ENCODE results near the gene PIH1D2.

The PIH1D2 gene

GRCh38 chr11:112115386-112115785, 41.6 kb upstream of the PIH1D2 start:
- H2BK15ac ChIP-seq (ENCODE audit: low read depth, poor library complexity, severe bottlenecking): no peak overlapping the region
- H2BK5ac ChIP-seq (ENCODE audit: low read depth, low read length, poor library complexity, severe bottlenecking): no peak overlapping the region
- no peak overlapping the region for H3K4ac ChIP-seq (ENCODE audit: low read depth in 1 of 2, low read length in 2 of 2)
- H4K8ac ChIP-seq (ENCODE audit: low read length): no peak overlapping the region
- no peak overlapping the region for H2AK5ac ChIP-seq (ENCODE audit: low read length, severe bottlenecking)
- no peak overlapping the region for H3K23ac ChIP-seq (ENCODE audit: low read length in 2 of 2)
- H3K9me3 ChIP-seq (ENCODE audit: control insufficient read depth, low read length): peaks cover 3% of the 10 kb centered on the region
- H3K79me1 ChIP-seq (replicated peaks; ENCODE audit: low read length, poor library complexity, severe bottlenecking): no peaks in the 10 kb centered on the region
- H2BK12ac ChIP-seq (ENCODE audit: low read length in 2 of 2): no peak overlapping the region
- no peaks in the 10 kb centered on the region for H3K27me3 ChIP-seq (ENCODE audit: control insufficient read depth in 1 of 2, insufficient read depth in 1 of 2, low read length in 2 of 2)
- 74% methylated on average over 4 of the region's 5 CpGs for WGBS
- H3K4me3 ChIP-seq (ENCODE audit: insufficient read depth in 1 of 2, low read depth in 1 of 2, low read length in 2 of 2): no peak overlapping the region
- no peak overlapping the region for H3K14ac ChIP-seq (ENCODE audit: low read length in 2 of 2)
- no peak overlapping the region for H2BK120ac ChIP-seq (ENCODE audit: low read depth, low read length)
- H3K4me1 ChIP-seq (ENCODE audit: control insufficient read depth, insufficient read depth, low read depth, low read length): peaks cover 1% of the 10 kb centered on the region
- no peak overlapping the region for H4K91ac ChIP-seq (ENCODE audit: low read length)
- H3K18ac ChIP-seq (ENCODE audit: low read depth in 1 of 2, low read length in 2 of 2): no peak overlapping the region
- H2AFZ ChIP-seq (ENCODE audit: low read depth, low read length): no peak overlapping the region
- DNase-seq: no peak
- H3K36me3 ChIP-seq (ENCODE audit: control insufficient read depth in 1 of 2, insufficient read depth in 2 of 2, low read depth in 1 of 2, low read length in 2 of 2): no peaks in the 10 kb centered on the region
- no peak overlapping the region for H3K27ac ChIP-seq (ENCODE audit: low read length, poor library complexity, severe bottlenecking)
- no peak overlapping the region for H3K4me2 ChIP-seq (ENCODE audit: low read length, poor library complexity, severe bottlenecking)
- H3K9ac ChIP-seq (ENCODE audit: low read length): no peak overlapping the region

GRCh38 chr11:112114460-112114859, 40.6 kb upstream of the PIH1D2 start:
- no peaks in the 10 kb centered on the region for H3K27me3 ChIP-seq (ENCODE audit: control insufficient read depth in 1 of 2, insufficient read depth in 1 of 2, low read length in 2 of 2)
- no peak overlapping the region for H3K23ac ChIP-seq (ENCODE audit: low read length in 2 of 2)
- no peaks in the 10 kb centered on the region for H3K4me1 ChIP-seq (ENCODE audit: control insufficient read depth, insufficient read depth, low read depth, low read length)
- H2BK15ac ChIP-seq (ENCODE audit: low read depth, poor library complexity, severe bottlenecking): no peak overlapping the region
- no peak overlapping the region for H3K4ac ChIP-seq (ENCODE audit: low read depth in 1 of 2, low read length in 2 of 2)
- no peak overlapping the region for H4K8ac ChIP-seq (ENCODE audit: low read length)
- no peaks in the 10 kb centered on the region for H3K36me3 ChIP-seq (ENCODE audit: control insufficient read depth in 1 of 2, insufficient read depth in 2 of 2, low read depth in 1 of 2, low read length in 2 of 2)
- H3K4me2 ChIP-seq (ENCODE audit: low read length, poor library complexity, severe bottlenecking): no peak overlapping the region
- no peak for DNase-seq
- no peak overlapping the region for H3K14ac ChIP-seq (ENCODE audit: low read length in 2 of 2)
- no peak overlapping the region for H3K4me3 ChIP-seq (ENCODE audit: insufficient read depth in 1 of 2, low read depth in 1 of 2, low read length in 2 of 2)
- no peaks in the 10 kb centered on the region for H3K79me1 ChIP-seq (replicated peaks; ENCODE audit: low read length, poor library complexity, severe bottlenecking)
- H3K27ac ChIP-seq (ENCODE audit: low read length, poor library complexity, severe bottlenecking): no peak overlapping the region
- no peak overlapping the region for H2BK5ac ChIP-seq (ENCODE audit: low read depth, low read length, poor library complexity, severe bottlenecking)
- H2BK12ac ChIP-seq (ENCODE audit: low read length in 2 of 2): no peak overlapping the region
- no peak overlapping the region for H3K18ac ChIP-seq (ENCODE audit: low read depth in 1 of 2, low read length in 2 of 2)
- H2BK120ac ChIP-seq (ENCODE audit: low read depth, low read length): no peak overlapping the region
- H4K91ac ChIP-seq (ENCODE audit: low read length): no peak overlapping the region
- WGBS: 96% methylated on average over 1 of the region's 2 CpGs
- peaks cover 3% of the 10 kb centered on the region for H3K9me3 ChIP-seq (ENCODE audit: control insufficient read depth, low read length)
- H2AK5ac ChIP-seq (ENCODE audit: low read length, severe bottlenecking): no peak overlapping the region
- H2AFZ ChIP-seq (ENCODE audit: low read depth, low read length): no peak overlapping the region
- H3K9ac ChIP-seq (ENCODE audit: low read length): no peak overlapping the region

- Histone ChIP-seq H3K18ac (ENCODE audit: low read depth in 1 of 2, low read length in 2 of 2) (no peak overlapping the region), H3K9me3 (ENCODE audit: control insufficient read depth, low read length) (peaks cover 3% of the 10 kb centered on the region), H3K36me3 (ENCODE audit: control insufficient read depth in 1 of 2, insufficient read depth in 2 of 2, low read depth in 1 of 2, low read length in 2 of 2) (no peaks in the 10 kb centered on the region), H3K14ac (ENCODE audit: low read length in 2 of 2) (no peak overlapping the region), H2BK5ac (ENCODE audit: low read depth, low read length, poor library complexity, severe bottlenecking) (no peak overlapping the region), H3K27ac (ENCODE audit: low read length, poor library complexity, severe bottlenecking) (no peak overlapping the region), H3K27me3 (ENCODE audit: control insufficient read depth in 1 of 2, insufficient read depth in 1 of 2, low read length in 2 of 2) (no peaks in the 10 kb centered on the region), H2BK12ac (ENCODE audit: low read length in 2 of 2) (peak overlapping the region in 1 of 2 experiments; percentile 54), H3K4me1 (ENCODE audit: control insufficient read depth, insufficient read depth, low read depth, low read length) (no peaks in the 10 kb centered on the region), H2AFZ (ENCODE audit: low read depth, low read length) (no peak overlapping the region), H3K4me2 (ENCODE audit: low read length, poor library complexity, severe bottlenecking) (no peak overlapping the region), H3K4me3 (ENCODE audit: insufficient read depth in 1 of 2, low read depth in 1 of 2, low read length in 2 of 2) (no peak overlapping the region), H3K23ac (ENCODE audit: low read length in 2 of 2) (no peak overlapping the region), H4K91ac (ENCODE audit: low read length) (no peak overlapping the region), H2BK120ac (ENCODE audit: low read depth, low read length) (no peak overlapping the region), H2AK5ac (ENCODE audit: low read length, severe bottlenecking) (no peak overlapping the region), H4K8ac (ENCODE audit: low read length) (peak overlapping the region; percentile 54), H3K79me1 (replicated peaks; ENCODE audit: low read length, poor library complexity, severe bottlenecking) (no peaks in the 10 kb centered on the region), H3K4ac (ENCODE audit: low read depth in 1 of 2, low read length in 2 of 2) (peak overlapping the region in 1 of 2 experiments; percentile 28), H3K9ac (ENCODE audit: low read length) (peak overlapping the region; percentile 58), H2BK15ac (ENCODE audit: low read depth, poor library complexity, severe bottlenecking) (no peak overlapping the region)
- peak; percentile 80 for DNase-seq
- WGBS: 78% methylated on average over 5 of the region's 6 CpGs
These were observed 40.0 kb upstream of the PIH1D2 start for GRCh38 chr11:112113539-112114457.

- Histone ChIP-seq H4K8ac (ENCODE audit: low read length) (no peak overlapping the region), H3K4me1 (ENCODE audit: control insufficient read depth, insufficient read depth, low read depth, low read length) (no peaks in the 10 kb centered on the region), H3K9ac (ENCODE audit: low read length) (no peak overlapping the region), H3K36me3 (ENCODE audit: control insufficient read depth in 1 of 2, insufficient read depth in 2 of 2, low read depth in 1 of 2, low read length in 2 of 2) (peaks cover 0 to 3% of the 10 kb centered on the region in 2 experiments), H3K9me3 (ENCODE audit: control insufficient read depth, low read length) (peaks cover 3% of the 10 kb centered on the region), H3K27me3 (ENCODE audit: control insufficient read depth in 1 of 2, insufficient read depth in 1 of 2, low read length in 2 of 2) (no peaks in the 10 kb centered on the region), H3K4ac (ENCODE audit: low read depth in 1 of 2, low read length in 2 of 2) (no peak overlapping the region), H2BK15ac (ENCODE audit: low read depth, poor library complexity, severe bottlenecking) (no peak overlapping the region), H4K91ac (ENCODE audit: low read length) (no peak overlapping the region), H3K79me1 (replicated peaks; ENCODE audit: low read length, poor library complexity, severe bottlenecking) (no peaks in the 10 kb centered on the region), H2AFZ (ENCODE audit: low read depth, low read length) (no peak overlapping the region), H3K14ac (ENCODE audit: low read length in 2 of 2) (no peak overlapping the region), H3K4me3 (ENCODE audit: insufficient read depth in 1 of 2, low read depth in 1 of 2, low read length in 2 of 2) (no peak overlapping the region), H3K27ac (ENCODE audit: low read length, poor library complexity, severe bottlenecking) (no peak overlapping the region), H2BK5ac (ENCODE audit: low read depth, low read length, poor library complexity, severe bottlenecking) (no peak overlapping the region), H2AK5ac (ENCODE audit: low read length, severe bottlenecking) (no peak overlapping the region), H2BK120ac (ENCODE audit: low read depth, low read length) (no peak overlapping the region), H3K4me2 (ENCODE audit: low read length, poor library complexity, severe bottlenecking) (no peak overlapping the region), H3K18ac (ENCODE audit: low read depth in 1 of 2, low read length in 2 of 2) (no peak overlapping the region), H2BK12ac (ENCODE audit: low read length in 2 of 2) (no peak overlapping the region), H3K23ac (ENCODE audit: low read length in 2 of 2) (no peak overlapping the region)
- DNase-seq: no peak
- 95% methylated on average over 6 of the region's 8 CpGs for WGBS
These were observed 32.3 kb upstream of the PIH1D2 start for GRCh38 chr11:112106070-112106469.
